Mucosa of stomach (tissue), 1 donor: ENCODE results near the gene GAMT.
"Not testable (repeated sequence)": the region's sequence is repeated elsewhere in the genome, so short reads cannot be mapped to it uniquely, and the experiment has no call there.

Experiments
- H3K27me3 ChIP-seq: one replicate; pipeline ENCODE4 v1.7.0; 2013; ENCODE audit warnings: mild to moderate bottlenecking, low read length; ENCODE audit not compliant: control insufficient read depth, insufficient read depth
- H3K36me3 ChIP-seq: one replicate; pipeline ENCODE4 v1.7.0; 2013; ENCODE audit warnings: low read length; ENCODE audit not compliant: control insufficient read depth, insufficient read depth
- H3K4me1 ChIP-seq: one replicate; pipeline ENCODE4 v1.7.0; 2013; ENCODE audit warnings: mild to moderate bottlenecking, low read length; ENCODE audit not compliant: control insufficient read depth, insufficient read depth
- H3K4me3 ChIP-seq: one replicate; pipeline ENCODE4 v1.7.0; 2013; ENCODE audit warnings: low read length
- H3K9ac ChIP-seq: one replicate; pipeline ENCODE4 v1.7.0; 2013; ENCODE audit warnings: mild to moderate bottlenecking, low read length, moderate library complexity
- H3K9me3 ChIP-seq: one replicate; pipeline ENCODE4 v1.7.0; 2013; ENCODE audit warnings: mild to moderate bottlenecking, low read length, moderate library complexity; ENCODE audit not compliant: control insufficient read depth
- donor health status: Pancreatic carcinoma.

GAMT gene

DNA sequence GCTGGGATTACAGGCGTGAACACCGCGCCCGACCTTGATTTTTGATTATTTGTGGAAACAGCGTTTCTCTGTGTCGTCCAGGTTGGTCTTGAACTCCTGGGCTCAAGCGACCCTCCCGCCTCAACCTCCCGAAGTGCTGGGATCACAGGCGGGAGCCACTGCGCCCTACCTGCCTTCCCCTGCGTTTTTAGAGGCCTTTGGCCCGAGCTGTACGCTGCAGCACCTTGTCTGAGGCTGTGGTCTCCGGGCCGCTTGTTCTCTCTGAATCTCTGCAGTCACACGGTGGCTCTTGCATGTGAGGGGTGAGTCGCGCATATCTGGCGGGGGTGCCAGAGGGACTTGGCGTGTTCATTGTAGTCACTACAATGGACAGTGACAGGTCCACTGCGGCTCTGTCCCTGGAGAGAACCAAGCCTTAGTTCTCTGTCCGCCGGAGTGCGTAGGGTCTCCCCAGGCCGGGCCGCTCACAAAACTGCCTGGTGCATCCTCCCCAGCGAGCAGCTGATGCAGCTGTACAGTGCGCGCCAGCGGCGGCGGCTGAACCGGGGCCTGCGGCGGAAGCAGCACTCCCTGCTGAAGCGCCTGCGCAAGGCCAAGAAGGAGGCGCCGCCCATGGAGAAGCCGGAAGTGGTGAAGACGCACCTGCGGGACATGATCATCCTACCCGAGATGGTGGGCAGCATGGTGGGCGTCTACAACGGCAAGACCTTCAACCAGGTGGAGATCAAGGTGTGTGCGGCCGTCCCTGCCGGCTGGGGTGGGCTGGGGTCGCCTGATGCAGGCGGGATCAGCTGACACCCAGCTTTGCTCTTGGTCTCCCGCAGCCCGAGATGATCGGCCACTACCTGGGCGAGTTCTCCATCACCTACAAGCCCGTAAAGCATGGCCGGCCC, 38.4 kb upstream of the GAMT start:
- peaks cover 17% of the 10 kb centered on the region for H3K36me3 ChIP-seq
- peaks cover 12% of the 10 kb centered on the region for H3K4me1 ChIP-seq
- not testable (repeated sequence) for H3K27me3 ChIP-seq, H3K9me3 ChIP-seq
- peak overlapping the region; percentile 90 for H3K9ac ChIP-seq
- H3K4me3 ChIP-seq, result peak overlapping the region; percentile 72

DNA sequence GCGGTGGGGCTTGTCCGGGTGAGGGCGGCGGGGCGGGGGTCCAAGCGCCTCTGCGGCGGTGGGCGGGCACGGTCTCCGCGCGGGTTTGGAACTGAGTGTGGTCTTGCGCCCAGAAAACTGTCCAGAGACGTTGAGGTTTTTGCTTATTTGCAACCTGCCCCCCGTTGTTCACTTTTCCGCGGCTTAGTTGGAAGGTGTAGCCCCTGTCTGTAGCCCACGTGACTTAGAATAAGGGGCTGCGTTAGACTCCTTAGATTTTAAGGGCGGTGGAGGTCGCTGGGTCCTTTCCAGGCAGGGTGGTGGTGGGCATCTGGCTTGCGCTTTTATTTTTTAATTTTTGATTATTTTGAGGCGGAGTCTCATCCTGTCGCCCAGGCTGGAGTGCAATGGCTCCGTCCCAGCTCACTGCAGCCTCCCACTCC, 37.6 kb upstream of the GAMT start:
- Histone ChIP-seq H3K4me3 (peak overlapping the region; percentile 72), H3K36me3 (peaks cover 17% of the 10 kb centered on the region), H3K9ac (peak overlapping the region; percentile 90), H3K9me3 (no peaks in the 10 kb centered on the region), H3K4me1 (peaks cover 10% of the 10 kb centered on the region), H3K27me3 (no peaks in the 10 kb centered on the region)

DNA sequence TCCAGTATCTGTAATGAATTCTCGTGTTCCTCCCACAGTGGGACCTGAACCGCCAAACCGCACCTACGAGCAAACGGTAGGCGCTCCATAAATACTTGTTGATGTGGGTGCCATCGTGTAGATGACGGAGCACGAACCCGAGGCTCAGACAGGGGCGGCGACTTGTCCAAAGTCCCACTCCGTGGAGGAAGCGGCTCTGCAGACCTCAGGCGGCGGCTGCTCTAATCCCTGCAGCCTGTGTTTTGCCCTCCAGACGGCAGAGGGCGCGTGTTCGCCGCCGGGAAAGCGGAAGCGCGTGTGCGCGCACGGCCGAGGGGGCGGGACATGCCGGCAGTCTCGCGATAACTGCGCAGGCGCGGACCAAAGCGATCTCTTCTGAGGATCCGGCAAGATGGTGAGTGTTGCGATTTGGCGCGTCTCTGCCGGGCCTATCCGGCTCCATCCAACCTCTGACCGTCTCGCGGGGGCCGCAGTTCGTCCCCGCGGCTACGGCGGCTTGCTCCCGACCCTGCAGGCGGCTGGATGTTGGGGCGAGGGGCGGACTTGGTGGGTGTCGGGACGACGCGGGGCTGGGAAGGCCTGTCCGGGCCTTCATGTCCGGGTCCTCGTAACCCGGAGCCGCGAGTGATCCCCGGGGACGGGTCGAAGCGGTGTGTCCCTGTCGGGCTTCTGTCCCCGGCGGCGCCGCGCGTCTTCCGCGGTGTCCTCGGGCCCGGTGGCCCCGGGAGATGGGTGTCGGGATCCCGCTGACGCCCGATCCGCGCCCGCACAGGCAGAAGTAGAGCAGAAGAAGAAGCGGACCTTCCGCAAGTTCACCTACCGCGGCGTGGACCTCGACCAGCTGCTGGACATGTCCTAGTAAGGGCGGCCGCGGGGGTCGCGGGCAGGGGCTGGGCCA, 36.9 kb upstream of the GAMT start, which contains the start of gene RPS15:
Gene RPS15 (plus strand): TSS at position 362 of the 898 bp plus-strand sequence. CDS start 30 bp downstream, at position 392.
- H3K36me3 ChIP-seq, result peaks cover 17% of the 10 kb centered on the region
- peak within 1 kb of the TSS; percentile 72 for H3K4me3 ChIP-seq

DNA sequence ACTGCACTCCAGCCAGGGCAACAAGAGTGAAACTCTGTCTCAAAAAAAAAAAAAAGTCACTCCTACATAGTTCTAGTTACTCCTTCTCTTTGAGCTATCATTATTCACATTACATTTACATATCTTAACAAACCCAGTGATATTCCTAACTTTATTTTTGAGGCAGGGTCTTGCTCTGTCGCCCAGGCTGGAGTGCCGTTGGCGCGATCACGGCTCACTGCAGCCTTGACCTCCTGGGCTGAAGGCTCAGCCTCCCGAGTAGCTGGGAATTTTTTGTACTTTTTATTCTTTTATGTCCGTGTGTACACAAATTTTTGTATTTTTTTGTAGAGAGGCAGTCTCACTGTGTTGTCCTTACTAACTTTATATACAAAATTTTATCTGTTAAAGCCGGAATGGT, 36.3 kb upstream of the GAMT start:
- H3K27me3 ChIP-seq, result no peaks in the 10 kb centered on the region
- H3K9me3 ChIP-seq, result no peaks in the 10 kb centered on the region
- no peak overlapping the region for H3K4me3 ChIP-seq
- peaks cover 10% of the 10 kb centered on the region for H3K4me1 ChIP-seq
- no peak overlapping the region for H3K9ac ChIP-seq
- H3K36me3 ChIP-seq, result peaks cover 17% of the 10 kb centered on the region

More for the DNA sequence above, 36.9 kb upstream of the GAMT start, which contains the start of gene RPS15:
- no peaks in the 10 kb centered on the region for H3K27me3 ChIP-seq
- no peaks in the 10 kb centered on the region for H3K9me3 ChIP-seq
- H3K9ac ChIP-seq, result peak within 1 kb of the TSS; percentile 90
- peaks cover 10% of the 10 kb centered on the region for H3K4me1 ChIP-seq

DNA sequence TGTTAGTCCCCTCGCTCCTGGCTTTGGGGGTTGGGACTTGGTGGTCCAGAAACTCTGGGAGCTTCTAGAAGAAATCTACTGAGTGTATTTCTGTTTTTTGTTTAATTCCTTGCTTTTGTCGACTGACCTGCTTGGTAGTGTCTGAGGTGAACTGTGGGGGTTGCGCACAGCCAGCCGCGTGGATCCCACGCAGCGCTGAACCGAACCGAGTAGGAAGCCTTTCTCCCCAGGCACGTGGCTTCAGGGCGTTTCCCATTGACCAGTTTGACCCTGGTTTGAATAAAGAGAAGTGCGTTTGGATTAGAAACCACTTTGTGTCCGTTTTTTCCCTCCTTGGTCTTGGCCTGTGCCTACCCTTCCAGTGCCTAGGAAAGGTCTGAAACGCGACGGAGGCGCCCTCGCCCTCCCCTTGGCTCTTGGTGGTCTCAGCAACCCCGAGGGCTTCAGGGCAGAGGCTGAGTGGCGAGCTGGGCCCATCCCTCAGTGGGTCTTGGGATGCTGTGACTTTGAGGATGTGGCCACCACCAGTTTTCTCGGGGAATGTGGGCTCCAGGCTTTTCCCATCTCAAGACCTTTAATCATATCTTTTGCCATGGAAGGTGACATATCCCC, 34.1 kb upstream of the GAMT start:
- Histone ChIP-seq H3K9me3 (no peaks in the 10 kb centered on the region), H3K36me3 (peaks cover 3% of the 10 kb centered on the region), H3K9ac (no peak overlapping the region), H3K4me3 (no peak overlapping the region), H3K4me1 (peaks cover 10% of the 10 kb centered on the region), H3K27me3 (no peaks in the 10 kb centered on the region)

DNA sequence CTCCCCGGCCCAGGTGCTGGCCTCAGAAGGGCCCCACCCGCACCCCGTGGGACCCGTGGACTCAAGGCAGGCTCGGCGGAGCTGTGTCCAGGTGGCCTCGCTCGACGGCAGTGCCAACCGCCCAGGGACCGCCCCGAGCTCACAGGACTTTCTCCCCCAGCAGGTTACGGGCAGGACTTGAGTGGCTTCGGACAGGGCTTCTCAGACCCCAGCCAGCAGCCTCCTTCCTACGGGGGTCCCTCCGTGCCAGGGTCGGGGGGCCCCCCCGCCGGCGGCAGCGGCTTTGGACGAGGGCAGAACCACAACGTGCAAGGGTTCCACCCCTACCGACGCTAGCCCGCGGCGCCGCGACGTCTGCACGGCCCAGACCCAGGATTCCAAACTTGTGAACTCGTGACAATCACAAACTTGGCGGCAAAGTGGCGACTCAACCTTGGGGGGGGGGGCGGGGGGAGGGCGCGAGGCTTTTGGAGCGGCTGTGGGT, 33.3 kb upstream of the GAMT start:
- Histone ChIP-seq H3K9ac (no peak overlapping the region), H3K4me1 (peaks cover 10% of the 10 kb centered on the region), H3K9me3 (no peaks in the 10 kb centered on the region), H3K27me3 (no peaks in the 10 kb centered on the region), H3K36me3 (no peaks in the 10 kb centered on the region), H3K4me3 (no peak overlapping the region)

DNA sequence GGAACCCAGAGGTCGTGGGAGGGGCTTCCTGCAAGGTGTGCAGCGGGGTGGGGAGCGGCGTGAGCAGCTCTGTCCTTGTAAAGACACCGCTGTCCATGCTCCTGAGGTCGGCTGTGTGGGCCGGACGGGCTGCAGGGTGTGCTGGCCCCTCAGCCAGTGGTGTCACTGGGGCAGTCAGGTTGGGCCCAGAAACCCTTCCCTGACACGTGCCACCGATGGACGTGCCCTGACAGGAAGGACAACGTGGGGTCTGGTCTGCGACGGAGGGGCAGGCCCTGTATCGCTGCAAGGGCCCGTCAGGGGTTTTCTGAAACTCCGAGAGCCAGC, 32.7 kb upstream of the GAMT start:
- Histone ChIP-seq H3K9ac (no peak overlapping the region), H3K4me3 (no peak overlapping the region), H3K36me3 (no peaks in the 10 kb centered on the region), H3K4me1 (peaks cover 11% of the 10 kb centered on the region), H3K9me3 (no peaks in the 10 kb centered on the region), H3K27me3 (no peaks in the 10 kb centered on the region)

DNA sequence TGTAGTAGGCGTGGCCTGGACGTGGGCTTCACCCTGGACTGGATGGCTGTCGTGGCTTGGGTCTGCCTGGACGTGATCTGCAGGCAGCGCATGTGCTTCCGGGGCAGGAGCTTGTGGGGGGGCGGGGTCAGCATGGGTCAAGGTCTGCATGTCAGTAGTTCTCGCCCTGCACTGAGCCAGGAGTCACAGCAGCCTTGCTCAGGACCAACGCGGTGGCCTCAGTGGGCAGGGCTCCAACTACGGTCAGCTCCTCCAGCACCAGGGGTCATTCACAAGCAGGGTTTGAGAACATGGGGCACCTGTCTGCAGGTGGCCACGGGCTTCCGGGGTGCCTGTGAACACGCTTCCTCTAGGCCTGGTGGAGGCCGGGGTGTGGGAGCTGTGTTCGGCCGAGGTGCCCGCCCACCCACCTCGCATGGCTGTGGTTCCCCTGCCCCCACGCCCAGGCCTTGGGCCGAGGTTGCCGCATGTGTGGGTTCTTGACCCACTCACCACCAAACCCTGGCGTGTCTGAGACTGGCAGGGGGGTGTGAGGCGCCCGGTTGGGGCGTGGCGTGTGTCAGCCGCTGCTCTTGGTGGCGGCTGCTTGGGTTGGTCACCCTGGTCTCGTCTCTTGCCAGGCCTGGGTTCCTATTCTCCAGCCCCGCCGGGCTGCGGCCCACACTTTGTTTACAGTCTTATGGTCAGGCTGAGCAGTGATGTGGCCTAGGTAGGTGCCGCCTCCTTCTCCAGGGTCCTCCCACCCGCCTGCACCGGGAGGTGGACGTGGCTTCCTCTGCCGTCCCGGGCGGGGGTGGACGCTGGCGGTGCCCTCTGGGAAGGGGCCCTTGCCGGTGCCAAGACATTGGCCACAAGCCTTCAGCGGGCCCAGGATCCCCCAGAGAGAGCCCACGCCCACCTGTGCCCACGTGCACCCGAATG, 32.0 kb upstream of the GAMT start:
- no peak overlapping the region for H3K4me3 ChIP-seq
- no peaks in the 10 kb centered on the region for H3K36me3 ChIP-seq
- H3K9ac ChIP-seq, result no peak overlapping the region

DNA sequence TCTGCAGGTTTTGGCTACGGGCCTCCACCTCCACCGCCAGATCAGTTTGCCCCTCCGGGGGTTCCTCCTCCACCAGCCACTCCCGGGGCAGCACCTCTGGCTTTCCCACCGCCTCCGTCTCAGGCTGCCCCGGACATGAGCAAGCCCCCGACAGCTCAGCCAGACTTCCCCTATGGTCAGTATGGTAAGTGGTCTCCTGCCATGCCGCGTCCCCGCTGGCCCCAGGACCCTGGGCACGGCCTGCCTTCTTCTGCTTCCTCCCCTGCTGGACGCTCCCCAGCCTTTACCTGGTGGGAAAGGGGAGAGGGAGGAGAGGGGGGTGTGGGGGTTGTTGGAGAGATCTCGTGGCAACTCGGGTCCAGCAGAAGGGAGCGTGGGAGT, 31.2 kb upstream of the GAMT start:
- H3K9ac ChIP-seq, result no peak overlapping the region
- H3K9me3 ChIP-seq, result no peaks in the 10 kb centered on the region
- H3K36me3 ChIP-seq, result no peaks in the 10 kb centered on the region
- H3K4me1 ChIP-seq, result peaks cover 12% of the 10 kb centered on the region
- H3K27me3 ChIP-seq, result no peaks in the 10 kb centered on the region
- no peak overlapping the region for H3K4me3 ChIP-seq

More for the DNA sequence above, 32.0 kb upstream of the GAMT start:
- Histone ChIP-seq H3K4me1 (peaks cover 12% of the 10 kb centered on the region), H3K27me3 (no peaks in the 10 kb centered on the region), H3K9me3 (no peaks in the 10 kb centered on the region)

DNA sequence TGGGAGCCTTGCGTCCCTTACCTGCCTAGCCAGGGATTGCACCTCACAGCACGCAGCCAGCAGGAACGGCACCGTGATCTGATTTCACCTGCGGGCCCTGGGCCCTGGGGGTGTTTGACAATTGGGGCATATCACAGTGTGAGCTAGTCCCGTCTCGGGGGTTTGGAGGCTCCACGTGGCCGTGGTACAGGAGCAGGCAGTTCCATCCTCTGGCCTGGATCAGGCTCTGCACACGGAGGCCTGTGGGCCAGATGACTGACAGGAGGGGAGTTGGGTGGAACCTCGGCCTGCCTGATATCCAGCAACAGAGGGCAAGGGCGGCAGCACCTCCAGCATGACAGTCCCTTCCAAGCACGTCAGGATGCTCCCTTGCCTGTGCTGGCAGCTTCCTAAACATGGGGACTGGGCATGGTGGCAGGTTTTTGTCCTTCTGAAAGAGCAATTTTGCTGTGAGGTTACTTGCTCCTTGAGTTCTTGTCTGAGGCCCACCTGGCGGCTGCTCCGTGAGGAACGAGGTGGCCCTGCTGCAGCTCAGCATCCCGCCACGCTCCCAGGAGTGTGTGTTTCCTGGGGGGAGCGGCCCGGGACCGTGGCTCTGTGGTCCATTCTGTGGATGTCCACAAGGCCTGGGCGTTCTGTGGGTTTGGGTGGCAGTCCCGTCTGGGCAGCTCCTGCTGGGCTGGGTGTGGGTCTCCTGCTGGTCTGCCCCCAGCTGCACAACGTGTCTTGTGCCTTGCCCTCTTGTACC, 30.6 kb upstream of the GAMT start:
- H3K4me3 ChIP-seq, result no peak overlapping the region
- peaks cover 12% of the 10 kb centered on the region for H3K4me1 ChIP-seq
- no peaks in the 10 kb centered on the region for H3K36me3 ChIP-seq
- H3K9me3 ChIP-seq, result no peaks in the 10 kb centered on the region
- H3K27me3 ChIP-seq, result no peaks in the 10 kb centered on the region
- H3K9ac ChIP-seq, result no peak overlapping the region
